Ramos (cell line): ENCODE data around the gene BLM.
"Not testable (repeated sequence)": the region's sequence is repeated elsewhere in the genome, so short reads cannot be mapped to it uniquely, and the experiment has no call there.

ENCODE experiments used
- in situ Hi-C: fragments of 300-500 bp; cut with MboI; formaldehyde crosslinking; loops from one replicate; pipeline ENCODE4 v1.14.3; 2022; ENCODE audit warnings: low sequenced_read_pairs; ENCODE audit not compliant: unreplicated experiment

The BLM gene

GRCh38 chr15:90720131-90720530 is 3.0 kb downstream of the BLM start:
- in situ Hi-C loops: no loop called here

- in situ Hi-C loops: no loop called here
Measured at GRCh38 chr15:90729261-90729660, 12.1 kb downstream of the BLM start.

GRCh38 chr15:90730290-90730689 is 13.1 kb downstream of the BLM start:
- in situ Hi-C loops: no loop called here

- in situ Hi-C loops: no loop called here
Measured at GRCh38 chr15:90735923-90736322, 18.8 kb downstream of the BLM start.

GRCh38 chr15:90740545-90740944 is 23.4 kb downstream of the BLM start:
- in situ Hi-C loops: not testable (repeated sequence)

- in situ Hi-C loops: no loop called here
Measured at GRCh38 chr15:90742087-90742486, 24.9 kb downstream of the BLM start.

- in situ Hi-C loops: no loop called here
Measured at GRCh38 chr15:90743407-90743806, 26.3 kb downstream of the BLM start.

- in situ Hi-C loops: no loop called here
Measured at GRCh38 chr15:90744759-90745402, 27.7 kb downstream of the BLM start.

GRCh38 chr15:90749754-90750153 is 32.6 kb downstream of the BLM start:
- in situ Hi-C loops: no loop called here

GRCh38 chr15:90750186-90750585 is 33.0 kb downstream of the BLM start:
- in situ Hi-C loops: no loop called here

GRCh38 chr15:90751300-90751825 is 34.2 kb downstream of the BLM start:
- in situ Hi-C loops: no loop called here

GRCh38 chr15:90756916-90757315 is 39.8 kb downstream of the BLM start:
- in situ Hi-C loops: no loop called here

- in situ Hi-C loops: no loop called here
Measured at GRCh38 chr15:90757461-90757860, 40.3 kb downstream of the BLM start.

- in situ Hi-C loops: no loop called here
Measured at GRCh38 chr15:90760661-90761232, 43.6 kb downstream of the BLM start.

- in situ Hi-C loops: no loop called here
Measured at GRCh38 chr15:90761629-90762028, 44.5 kb downstream of the BLM start.

GRCh38 chr15:90762109-90762508 is 45.0 kb downstream of the BLM start:
- in situ Hi-C loops: no loop called here

- in situ Hi-C loops: no loop called here
Measured at GRCh38 chr15:90763366-90764099, 46.4 kb downstream of the BLM start.

GRCh38 chr15:90765531-90765930 is 48.4 kb downstream of the BLM start:
- in situ Hi-C loops: no loop called here

- in situ Hi-C loops: no loop called here
Measured at GRCh38 chr15:90765966-90766365, 48.8 kb downstream of the BLM start.

- in situ Hi-C loops: no loop called here
Measured at GRCh38 chr15:90769375-90769774, 52.2 kb downstream of the BLM start.

- in situ Hi-C loops: no loop called here
Measured at GRCh38 chr15:90773485-90773884, 56.3 kb downstream of the BLM start.
